K562 (cell line): ENCODE measurements around the gene PRR23E. TPM values are rescaled to one million over a fixed set of nuclear protein-coding genes. Genes with fewer than 3 reads are reported as not detected.

Source experiments
- ATAC-seq: fragments of 200-7000 bp; cut with Tn5 transposase; 3 replicates; pipeline ENCODE4 v1.9.1; 2020; ENCODE audit warnings: moderate library complexity
- BruUV-seq: library from RNA; stranded (reverse); fragments of 400-500 nt; replicated peaks from 2 replicates; lab custom pipeline; 2021; lab: Mats Ljungman, UMichigan
- CTCF ChIA-PET: fragments of 300-600 bp; formaldehyde crosslinking; extraction: SDS; loops from one replicate; lab custom pipeline; 2021; ENCODE audit warnings: low intra/inter-chr PET ratio; lab: Yijun Ruan, JAX
- POLR2A ChIA-PET: fragments of 300-600, 350-650 bp; sonication (Branson Sonifier 250); formaldehyde crosslinking; extraction: SDS; loops from one replicate; lab custom pipeline; 2021; ENCODE audit warnings: antibody characterized with exemption, inconsistent platforms; lab: Yijun Ruan, JAX
- DNase-seq, 4 experiments: peaks; one replicate each; pipeline versions ENCODE4 v3.0.0 to v3.0.0-alpha.2; 2011 to 2018; ENCODE audit warnings: low spot score in 3 of 4, mixed read lengths in 3 of 4; ENCODE audit errors: extremely low read depth in 1 of 4
- FAIRE-seq: peaks from 2 replicates; lab custom pipeline; 2011; peaks lifted over from hg19 to GRCh38; lab: Jason Lieb, UNC
- H2AFZ ChIP-seq: 2 replicates; pipeline ENCODE4 v1.6.0; 2011; ENCODE audit warnings: low read depth, low read length, control low read depth, inconsistent platforms
- H3K27ac ChIP-seq: fragments of 200-600 bp; 3 replicates; pipeline ENCODE4 v1.8.0; 2011; ENCODE audit warnings: low read depth, mild to moderate bottlenecking, control low read depth, inconsistent platforms, low read length, moderate library complexity, mixed read lengths; ENCODE audit errors: extremely low read depth
- H3K27me3 ChIP-seq, 2 experiments: fragments of 300-600 bp in 1 of 2; 2 replicates in 1 of 2; 3 replicates in 1 of 2; pipeline versions ENCODE4 v1.6.0 to v1.8.0; 2011; ENCODE audit warnings: inconsistent platforms in 2 of 2, low read length in 2 of 2, mild to moderate bottlenecking in 1 of 2, mixed read lengths in 1 of 2, moderate library complexity in 1 of 2; ENCODE audit not compliant: control insufficient read depth in 2 of 2, insufficient read depth in 2 of 2
- H3K36me3 ChIP-seq: fragments of 300-600 bp; 3 replicates; pipeline ENCODE4 v1.8.0; 2011; ENCODE audit warnings: mild to moderate bottlenecking, low read length, inconsistent platforms; ENCODE audit not compliant: control insufficient read depth, insufficient read depth
- H3K4me1 ChIP-seq, 2 experiments: fragments of 200-600 bp in 1 of 2; replicated peaks in 1 of 2; 2 replicates in 1 of 2; 3 replicates in 1 of 2; pipeline versions ENCODE4 v1.5.1 to v1.8.0; 2011; ENCODE audit warnings: inconsistent platforms in 2 of 2, low read length in 2 of 2, mild to moderate bottlenecking in 1 of 2, mixed read lengths in 1 of 2, moderate library complexity in 1 of 2; ENCODE audit not compliant: control insufficient read depth in 2 of 2, insufficient read depth in 2 of 2
- H3K4me2 ChIP-seq: 2 replicates; pipeline ENCODE4 v1.6.1; 2011; ENCODE audit warnings: low read length, control low read depth, inconsistent platforms, mixed read lengths; ENCODE audit not compliant: insufficient read depth
- H3K4me3 ChIP-seq: fragments of 200-600 bp; sonication (generic), shearing (Covaris generic); 2 replicates; pipeline ENCODE4 v1.5.1; 2016; ENCODE audit warnings: control low read depth, inconsistent platforms
- H3K79me2 ChIP-seq: fragments of 200-600 bp; 3 replicates; pipeline ENCODE4 v1.8.0; 2011; ENCODE audit warnings: low read length, inconsistent platforms; ENCODE audit not compliant: control insufficient read depth, insufficient read depth
- H3K9ac ChIP-seq, 2 experiments: 2 replicates each; pipeline versions ENCODE4 v1.6.0 to v1.6.1; 2011; ENCODE audit warnings: low read depth in 2 of 2, low read length in 2 of 2, control low read depth in 1 of 2, inconsistent platforms in 1 of 2, mild to moderate bottlenecking in 1 of 2, mixed read lengths in 1 of 2; ENCODE audit not compliant: insufficient read depth in 1 of 2
- H3K9me1 ChIP-seq: one replicate; pipeline ENCODE4 v1.6.0; 2011; ENCODE audit warnings: inconsistent platforms, mild to moderate bottlenecking, low read length, moderate library complexity; ENCODE audit not compliant: control insufficient read depth, insufficient read depth
- H3K9me3 ChIP-seq: replicated peaks from 2 replicates; pipeline ENCODE4 v1.5.1; 2011; ENCODE audit warnings: low read depth, low read length, inconsistent platforms; ENCODE audit not compliant: control insufficient read depth, insufficient read depth
- H4K20me1 ChIP-seq: replicated peaks from 2 replicates; pipeline ENCODE4 v1.6.1; 2011; ENCODE audit warnings: low read length, inconsistent platforms, mixed read lengths; ENCODE audit not compliant: control insufficient read depth, insufficient read depth
- ARID4B ChIP-seq: sonication (generic); formaldehyde crosslinking; IDR thresholded peaks from 2 replicates; pipeline ENCODE4 v1.8.0; 2022; ENCODE audit warnings: mild to moderate bottlenecking, missing genetic modification reagents
- ATF2 ChIP-seq: sonication (generic); formaldehyde crosslinking; IDR thresholded peaks from 2 replicates; pipeline ENCODE4 v1.8.1; 2022; ENCODE audit warnings: missing genetic modification reagents
- CEBPG ChIP-seq, 3 experiments: fragments of 200-800 bp in 1 of 3; sonication (Bioruptor generic) in 1 of 3; sonication (generic) in 1 of 3; formaldehyde crosslinking in 1 of 3; IDR thresholded peaks in 2 of 3; conservative IDR thresholded peaks in 1 of 3; 2 replicates each; pipeline versions ENCODE4 v1.6.1 to v1.8.0; 2016 to 2022; ENCODE audit warnings: missing compliant biosample characterization in 2 of 3, missing genetic modification characterization in 2 of 3, mild to moderate bottlenecking in 1 of 3, missing genetic modification reagents in 1 of 3
- MAFG ChIP-seq: fragments of 450-650 bp; conservative IDR thresholded peaks from 2 replicates; pipeline ENCODE4 v1.6.1; 2016; ENCODE audit warnings: missing genetic modification characterization, missing compliant biosample characterization
- POLR2B ChIP-seq: fragments of 450-650 bp; IDR thresholded peaks from 2 replicates; pipeline ENCODE4 v1.6.1; 2018; ENCODE audit warnings: low read depth; ENCODE audit not compliant: partially characterized antibody
- THRB ChIP-seq: fragments of 450-650 bp; formaldehyde crosslinking; conservative IDR thresholded peaks from 2 replicates; pipeline ENCODE4 v1.4.0; 2022; ENCODE audit warnings: mild to moderate bottlenecking, missing genetic modification characterization
- ZNF316 ChIP-seq: fragments of 450-650 bp; IDR thresholded peaks from 2 replicates; pipeline ENCODE4 v1.6.1; 2016
- ZNF583 ChIP-seq: fragments of 250-450 bp; sonication (Bioruptor Pico); IDR thresholded peaks from 2 replicates; pipeline ENCODE4 v1.4.0; 2020
- WGBS: fragments of 100-300 bp; shearing (Covaris generic); methylation state at CpG from one replicate; pipeline ENCODE4 v1.1.6; 2016; ENCODE audit warnings: low coverage, mixed read lengths; ENCODE audit not compliant: insufficient coverage; ENCODE audit errors: missing lambda C conversion rate; 5-methylcytosine and 5-hydroxymethylcytosine counted together
- in situ Hi-C: fragments of 300-500 bp; cut with MboI; formaldehyde crosslinking; loops from 4 replicates; pipeline ENCODE4 v1.15.0; 2018; ENCODE audit warnings: inconsistent platforms, mixed read lengths
- intact Hi-C: fragments of 100-400 bp; cut with micrococcal nuclease; formaldehyde crosslinking; loops from 2 replicates; pipeline ENCODE4 v1.14.2; 2022
- polyA plus RNA-seq, 8 experiments: library from polyadenylated mRNA; depleted of rRNA in 4 of 8; stranded (reverse) in 5 of 8; unstranded in 3 of 8; fragments of >200 nt; fragmentation: Nextera tagmentation in 2 of 8; fragmentation: Illumina TruSeq in 1 of 8; extraction: Ambion mirVana in 2 of 8; extraction: Trizol in 1 of 8; gene quantifications; 2 replicates each; pipeline versions ENCODE4 v1.2.1 to v1.2.3, GENCODE V29; 2011 to 2014; ENCODE audit warnings: inconsistent platforms in 1 of 8, missing spikeins in 1 of 8
- total RNA-seq, 7 experiments: library from RNA; depleted of rRNA in 6 of 7; stranded (reverse); fragments of >200 nt in 6 of 7; fragmentation: Illumina TruSeq in 2 of 7; extraction: Trizol in 2 of 7; gene quantifications; 2 replicates each; pipeline versions ENCODE4 v1.2.1 to v1.2.3, GENCODE V29; 2011 to 2021; ENCODE audit warnings: low replicate concordance in 1 of 7

Gene PRR23E
- total and polyA plus RNA-seq, 9 of the 15 experiments (the other 6 are each of a cell fraction or from before 2014, with no cell fraction given) = not detected

GRCh38 chr3:127203024-127203423 is 10.1 kb downstream of the PRR23E start:
- no peak overlapping the region for H3K4me3 ChIP-seq
- no TSS peak for BruUV-seq
- H3K9ac ChIP-seq = no peak overlapping the region
- in situ Hi-C loops (no loop called here), intact Hi-C loops (no loop called here)
- no peak for FAIRE-seq
- no peak overlapping the region for H2AFZ ChIP-seq
- H3K36me3 ChIP-seq = no peaks in the 10 kb centered on the region
- H4K20me1 ChIP-seq = no peaks in the 10 kb centered on the region
- ATAC-seq = no peak
- WGBS = 0% methylated on average over 1 of the region's 1 CpG
- H3K4me2 ChIP-seq = no peak overlapping the region
- no peaks in the 10 kb centered on the region for H3K4me1 ChIP-seq
- no peak for TF ChIP-seq CEBPG (CRISPR knock-in tag; IDR thresholded peaks at IDR 0.05)
- no peak for TF ChIP-seq CEBPG (tag; conservative IDR thresholded peaks at IDR 0.05 in 1 of 2, IDR thresholded peaks at IDR 0.05 in 1 of 2)
- no peak for TF ChIP-seq ARID4B (CRISPR knock-in tag)
- TF ChIP-seq ATF2 = no peak
- TF ChIP-seq THRB (CRISPR knock-in tag) = no peak
- TF ChIP-seq MAFG (tag) = 0 out of 2 replicates have a peak, but pooled peaks have one; percentile 13
- TF ChIP-seq POLR2B = no peak
- TF ChIP-seq ZNF316 = peak; percentile 18; the same call in 1 of the 2 replicates
- no peak for TF ChIP-seq ZNF583 (CRISPR knock-in tag)
- no peaks in the 10 kb centered on the region for H3K9me1 ChIP-seq
- H3K79me2 ChIP-seq = no peaks in the 10 kb centered on the region
- no peaks in the 10 kb centered on the region for H3K9me3 ChIP-seq
- no peak overlapping the region for H3K27ac ChIP-seq
- POLR2A ChIA-PET = no interaction called here
- CTCF ChIA-PET = no interaction called here
- H3K27me3 ChIP-seq = peaks cover 0 to 5% of the 10 kb centered on the region in 2 experiments; a peak in 1 of 5 replicates
- no peak for DNase-seq
